SJSA1 (cell line): ENCODE results near the gene TBC1D2B. TPM values are rescaled to one million over a fixed set of nuclear protein-coding genes. Genes with fewer than 3 reads are reported as not detected.

Experiments
- DNase-seq, 2 experiments: peaks; one replicate each; pipeline ENCODE4 v3.0.0-alpha.2; 2015 to 2020; ENCODE audit warnings: low spot score in 2 of 2, low read depth in 1 of 2
- H3K27ac ChIP-seq: fragments of 250-450 bp; sonication (Bioruptor Pico); 2 replicates; pipeline ENCODE4 v1.5.1; 2020; ENCODE audit warnings: mild to moderate bottlenecking, moderate library complexity
- H3K27me3 ChIP-seq: fragments of 250-450 bp; sonication (Bioruptor Pico); replicated peaks from 2 replicates; pipeline ENCODE4 v1.5.1; 2020; ENCODE audit warnings: mild to moderate bottlenecking, moderate library complexity
- H3K36me3 ChIP-seq: fragments of 250-450 bp; sonication (Bioruptor Pico); 2 replicates; pipeline ENCODE4 v1.5.1; 2020; ENCODE audit warnings: mild to moderate bottlenecking
- H3K4me1 ChIP-seq: fragments of 250-450 bp; sonication (Bioruptor Pico); replicated peaks from 2 replicates; pipeline ENCODE4 v1.6.1; 2021; ENCODE audit warnings: mild to moderate bottlenecking
- H3K4me3 ChIP-seq: fragments of 250-450 bp; sonication (Bioruptor Pico); 2 replicates; pipeline ENCODE4 v1.5.1; 2020; ENCODE audit warnings: mild to moderate bottlenecking
- H3K9me3 ChIP-seq: fragments of 250-450 bp; sonication (Bioruptor Pico); replicated peaks from 2 replicates; pipeline ENCODE4 v1.5.1; 2020; ENCODE audit warnings: mild to moderate bottlenecking
- total RNA-seq: library from RNA; depleted of rRNA; stranded (reverse); fragments of >200 nt; shearing (Covaris generic); gene quantifications from 2 replicates; pipeline ENCODE4 v1.2.3, GENCODE V29; 2014; rRNA removed

The TBC1D2B gene
- 27.5 and 28.2 TPM in 2 replicates for total RNA-seq

DNA sequence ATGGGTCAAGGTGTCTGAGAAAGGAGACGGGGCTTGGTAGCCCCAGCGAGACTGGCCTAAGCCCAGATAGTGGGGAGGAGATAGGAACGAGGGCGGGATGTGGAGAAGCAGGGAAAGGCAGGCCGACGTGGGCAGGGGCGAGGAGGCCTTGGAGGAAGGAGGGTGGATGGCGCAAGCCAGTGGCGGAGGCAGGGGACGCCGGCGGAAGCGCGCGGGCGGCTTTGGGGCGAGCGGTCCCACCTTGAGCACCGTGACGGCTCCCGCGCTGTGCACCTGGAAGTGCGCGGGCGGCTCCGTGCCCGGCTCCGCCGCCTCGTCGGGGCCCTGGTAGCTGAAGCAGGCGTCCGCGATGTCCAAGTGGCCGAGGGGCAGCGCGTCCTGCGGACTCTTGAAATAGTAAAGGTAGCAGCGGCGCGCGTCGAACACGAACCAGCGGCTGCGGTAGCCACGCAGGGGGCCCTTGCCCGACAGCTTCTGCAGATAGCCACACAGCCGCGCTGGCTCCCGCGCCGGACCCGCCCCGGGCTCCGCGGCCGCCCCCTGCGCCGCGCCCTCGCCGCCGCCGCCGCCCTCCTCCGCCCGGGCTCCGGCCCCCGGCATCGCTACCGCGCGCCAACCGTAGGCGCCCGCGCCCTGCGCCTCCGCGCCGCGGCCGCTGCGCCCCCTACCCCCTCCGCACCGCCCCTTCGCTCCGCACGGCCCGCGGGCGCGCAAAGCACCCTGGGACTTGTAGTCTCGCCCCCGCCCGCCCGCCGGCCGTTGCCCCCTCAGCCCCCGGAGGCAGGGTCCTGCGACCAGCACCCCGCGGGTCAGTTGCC, at the start of gene TBC1D2B:
Gene TBC1D2B (minus strand): TSS at position 659 of the 818 bp plus-strand sequence. CDS start 59 bp downstream, at position 600.
- no peaks in the 10 kb centered on the region for H3K27me3 ChIP-seq
- H3K36me3 ChIP-seq, result peaks cover 19% of the 10 kb centered on the region
- H3K9me3 ChIP-seq, result 0 out of 2 replicates have a peak, but pooled peaks cover 2% of the 10 kb centered on the region
- peak; percentile 57 to 63 for DNase-seq
- H3K4me1 ChIP-seq, result peaks cover 57% of the 10 kb centered on the region
- H3K27ac ChIP-seq, result peak within 1 kb of the TSS; percentile 57
- H3K4me3 ChIP-seq, result peak within 1 kb of the TSS; percentile 97

DNA sequence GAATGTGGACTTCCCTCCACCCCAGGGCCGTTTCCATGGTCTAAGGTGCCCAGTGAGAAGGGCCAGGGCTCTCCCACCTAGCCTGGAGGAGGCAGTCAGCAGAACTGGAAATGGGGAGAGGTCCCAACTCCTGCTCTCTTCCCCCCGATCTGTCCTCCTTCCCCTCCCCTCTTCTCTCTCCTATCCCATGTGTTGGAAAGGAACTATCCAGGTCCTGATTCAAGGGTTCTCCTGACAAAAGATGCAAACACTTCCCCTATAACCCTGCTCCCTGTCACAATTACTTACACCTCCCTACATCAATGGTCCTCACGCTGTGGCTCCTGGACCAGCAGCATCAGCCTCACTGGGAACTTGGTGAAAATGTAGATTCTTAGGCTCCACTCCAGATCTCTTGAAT, 47.8 kb upstream of the TBC1D2B start:
- no peak for DNase-seq
- H3K27me3 ChIP-seq, result no peaks in the 10 kb centered on the region
- H3K27ac ChIP-seq, result no peak overlapping the region
- H3K4me3 ChIP-seq, result no peak overlapping the region
- no peaks in the 10 kb centered on the region for H3K9me3 ChIP-seq
- H3K36me3 ChIP-seq, result no peaks in the 10 kb centered on the region
- H3K4me1 ChIP-seq, result peaks cover 17% of the 10 kb centered on the region

DNA sequence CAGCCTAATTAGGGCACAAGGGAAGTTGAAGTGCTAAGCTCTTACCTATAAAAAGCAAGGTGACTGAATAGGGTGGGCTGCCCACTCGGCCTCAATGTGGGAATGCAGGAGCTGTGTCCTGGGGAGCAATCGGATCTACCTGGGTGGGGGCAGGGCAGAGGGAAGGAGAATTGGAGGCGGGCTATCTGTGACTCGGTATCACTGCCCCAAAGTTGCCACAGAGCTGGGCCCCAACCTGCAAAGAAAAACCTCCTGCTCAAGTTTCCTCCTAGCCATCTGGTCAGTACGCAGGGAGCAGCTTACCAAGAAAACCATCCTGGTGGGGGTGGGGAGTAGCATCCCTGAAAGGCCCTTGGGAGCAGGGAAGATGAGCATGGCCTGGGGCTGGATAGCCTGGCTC, 43.0 kb upstream of the TBC1D2B start:
- no peaks in the 10 kb centered on the region for H3K36me3 ChIP-seq
- no peaks in the 10 kb centered on the region for H3K9me3 ChIP-seq
- no peaks in the 10 kb centered on the region for H3K4me1 ChIP-seq
- H3K27me3 ChIP-seq, result no peaks in the 10 kb centered on the region
- DNase-seq, result no peak
- H3K27ac ChIP-seq, result no peak overlapping the region
- H3K4me3 ChIP-seq, result no peak overlapping the region

DNA sequence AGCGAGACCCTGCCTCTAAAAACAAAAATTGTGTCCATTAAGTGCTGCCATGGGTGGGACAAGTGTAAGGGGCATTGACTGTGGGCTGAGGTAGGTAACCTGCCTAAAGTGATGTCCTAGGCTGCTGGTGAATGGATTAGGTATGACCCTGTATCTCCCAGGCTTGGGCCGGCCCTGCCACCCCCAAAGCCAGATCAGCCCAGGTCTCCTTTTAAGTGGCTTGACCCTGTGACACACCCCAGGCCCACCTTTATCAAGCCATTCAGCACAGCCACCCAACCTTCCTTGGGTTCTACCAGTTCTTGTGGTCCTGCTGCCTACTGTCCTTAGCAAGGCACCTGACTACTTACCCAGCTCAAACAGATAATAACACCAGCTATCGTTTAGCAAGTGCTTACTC, 35.0 kb upstream of the TBC1D2B start:
- Histone ChIP-seq H3K4me3 (no peak overlapping the region), H3K4me1 (no peaks in the 10 kb centered on the region), H3K36me3 (no peaks in the 10 kb centered on the region), H3K27ac (no peak overlapping the region), H3K9me3 (no peaks in the 10 kb centered on the region), H3K27me3 (no peaks in the 10 kb centered on the region)
- DNase-seq, result no peak

DNA sequence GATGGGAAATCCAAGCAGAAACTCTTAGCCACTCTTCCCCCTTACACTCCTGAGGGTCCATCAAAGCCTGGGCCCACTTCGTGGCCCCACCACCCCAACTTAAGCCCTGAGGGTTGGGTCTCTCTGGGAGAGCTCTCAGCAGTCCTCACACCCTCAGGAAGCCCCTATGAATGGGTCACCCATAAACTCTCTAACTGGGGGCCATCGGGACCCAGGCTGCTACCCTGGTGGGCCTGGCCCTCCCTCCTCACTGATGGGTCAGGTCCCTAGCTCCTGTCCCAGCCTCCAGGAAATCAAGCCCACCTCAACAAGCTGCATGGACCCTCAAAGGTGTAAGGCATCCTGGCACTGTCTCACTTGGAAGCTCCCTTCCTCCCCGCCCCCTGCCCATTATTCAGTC, 34.3 kb upstream of the TBC1D2B start:
- Histone ChIP-seq H3K9me3 (no peaks in the 10 kb centered on the region), H3K4me3 (no peak overlapping the region), H3K4me1 (no peaks in the 10 kb centered on the region), H3K27me3 (no peaks in the 10 kb centered on the region), H3K36me3 (no peaks in the 10 kb centered on the region), H3K27ac (no peak overlapping the region)
- no peak for DNase-seq

DNA sequence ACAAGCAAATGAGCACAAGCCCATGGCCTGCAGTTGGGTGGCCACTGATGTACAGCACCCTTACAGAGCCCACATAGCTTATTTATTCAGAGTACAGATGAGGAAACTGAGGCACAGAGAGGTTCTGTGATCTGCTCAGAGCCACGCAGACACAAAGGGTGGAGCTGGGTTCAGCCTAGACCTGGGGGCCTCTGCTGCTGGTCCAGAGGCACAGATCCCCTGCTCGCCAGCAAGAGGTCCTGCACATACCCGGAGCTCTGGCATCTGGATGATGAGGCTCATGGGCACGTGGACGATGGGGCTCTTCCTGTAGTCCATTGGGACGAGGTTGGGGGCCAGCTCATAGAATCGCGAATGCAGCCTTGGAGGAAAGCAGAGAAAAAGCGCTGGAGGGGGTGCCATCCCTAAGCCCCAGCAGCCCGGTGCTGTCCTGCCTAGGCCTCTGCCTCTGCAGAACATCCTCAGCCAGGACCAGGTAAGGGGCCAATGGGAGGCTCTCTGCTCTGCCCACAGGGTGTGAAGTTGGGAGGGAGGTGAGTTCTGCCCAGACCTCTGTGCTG, 33.5 kb upstream of the TBC1D2B start:
- H3K36me3 ChIP-seq, result no peaks in the 10 kb centered on the region
- H3K9me3 ChIP-seq, result no peaks in the 10 kb centered on the region
- no peak overlapping the region for H3K4me3 ChIP-seq
- no peak overlapping the region for H3K27ac ChIP-seq
- no peaks in the 10 kb centered on the region for H3K27me3 ChIP-seq
- no peaks in the 10 kb centered on the region for H3K4me1 ChIP-seq
- DNase-seq, result no peak

DNA sequence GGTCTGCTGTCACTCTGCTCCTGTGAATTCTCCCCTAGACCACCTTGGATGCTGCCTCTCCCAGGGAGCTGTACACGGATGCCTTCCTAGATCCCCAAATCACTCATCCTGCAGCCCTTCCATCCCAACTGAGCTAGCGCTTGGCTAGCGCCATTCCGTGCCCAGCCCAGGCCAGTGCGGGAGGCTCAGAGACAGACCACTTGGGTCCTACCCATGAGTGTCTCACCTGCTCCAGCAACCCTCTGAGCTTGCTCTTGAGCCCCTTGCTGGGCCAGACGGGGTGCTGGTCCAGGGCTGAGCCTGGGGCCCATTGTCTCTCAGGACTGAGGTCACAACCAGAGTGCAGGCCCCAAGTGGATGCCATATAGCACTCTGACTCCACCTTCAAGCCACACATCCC, 32.6 kb upstream of the TBC1D2B start:
- Histone ChIP-seq H3K4me3 (no peak overlapping the region), H3K36me3 (no peaks in the 10 kb centered on the region), H3K4me1 (no peaks in the 10 kb centered on the region), H3K27ac (no peak overlapping the region), H3K27me3 (no peaks in the 10 kb centered on the region), H3K9me3 (no peaks in the 10 kb centered on the region)
- no peak for DNase-seq

DNA sequence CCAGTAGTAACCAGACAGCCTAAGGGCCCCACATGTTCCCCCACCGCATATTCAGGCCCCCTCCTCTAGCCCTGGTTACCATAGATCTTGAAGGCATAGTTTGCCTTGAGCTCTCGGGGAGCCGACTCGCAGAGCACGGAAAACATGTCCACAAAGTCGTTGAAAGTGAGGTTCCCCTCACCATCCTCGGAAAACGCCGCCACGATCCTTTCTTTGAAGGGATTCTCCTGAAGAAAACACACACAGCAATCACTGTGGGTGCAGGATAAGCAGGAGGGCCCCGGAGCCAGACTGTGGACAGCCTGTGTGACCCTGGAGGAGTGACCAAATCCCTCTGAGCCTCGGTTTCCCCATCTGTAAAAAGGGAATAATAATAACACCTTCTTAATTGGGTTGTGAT, 31.6 kb upstream of the TBC1D2B start:
- Histone ChIP-seq H3K36me3 (no peaks in the 10 kb centered on the region), H3K27ac (no peak overlapping the region), H3K4me1 (no peaks in the 10 kb centered on the region), H3K9me3 (no peaks in the 10 kb centered on the region), H3K4me3 (no peak overlapping the region), H3K27me3 (no peaks in the 10 kb centered on the region)
- no peak for DNase-seq

DNA sequence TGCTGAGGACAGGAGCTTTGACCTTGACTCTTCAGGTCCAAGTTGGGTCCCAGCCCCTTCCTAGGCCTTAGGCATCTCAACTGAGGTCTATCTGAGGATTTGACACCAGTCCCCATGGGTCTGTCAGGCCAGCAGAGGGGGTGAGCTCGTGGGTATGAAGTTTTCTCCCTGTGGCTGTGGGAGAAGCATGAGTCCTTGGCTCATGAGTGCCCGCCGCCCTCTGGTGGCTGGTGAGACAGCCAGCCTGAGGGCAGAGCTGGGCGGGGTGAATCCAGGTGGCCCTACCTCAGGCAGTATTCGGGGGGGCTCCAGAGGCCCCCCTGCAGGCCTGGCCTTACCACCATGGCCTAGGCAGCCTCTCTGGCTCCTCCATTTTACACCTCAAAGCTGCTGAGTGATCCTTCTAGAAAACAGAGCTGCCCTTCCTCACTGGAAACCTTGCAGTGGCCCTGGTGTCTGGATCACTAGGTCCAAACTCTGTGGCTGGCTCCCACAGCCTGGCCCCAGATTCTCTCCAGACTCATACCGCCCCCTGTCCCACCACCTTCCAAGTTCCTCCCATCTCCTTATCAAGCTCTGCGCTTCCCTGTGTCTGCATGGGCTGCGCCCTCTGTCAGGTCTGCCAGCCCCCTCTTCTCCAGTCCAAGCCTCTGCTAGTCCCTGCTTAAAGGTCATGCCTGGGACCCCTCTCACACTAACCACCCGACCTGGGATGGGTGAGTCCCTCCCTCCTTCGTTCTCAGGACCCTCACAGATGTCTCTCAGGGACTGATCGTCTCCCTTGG, 31.0 kb upstream of the TBC1D2B start:
- no peaks in the 10 kb centered on the region for H3K36me3 ChIP-seq
- H3K27me3 ChIP-seq, result no peaks in the 10 kb centered on the region
- no peak overlapping the region for H3K27ac ChIP-seq
- H3K4me3 ChIP-seq, result no peak overlapping the region
- DNase-seq, result peak; percentile 72 to 89
- no peaks in the 10 kb centered on the region for H3K4me1 ChIP-seq
- H3K9me3 ChIP-seq, result no peaks in the 10 kb centered on the region

DNA sequence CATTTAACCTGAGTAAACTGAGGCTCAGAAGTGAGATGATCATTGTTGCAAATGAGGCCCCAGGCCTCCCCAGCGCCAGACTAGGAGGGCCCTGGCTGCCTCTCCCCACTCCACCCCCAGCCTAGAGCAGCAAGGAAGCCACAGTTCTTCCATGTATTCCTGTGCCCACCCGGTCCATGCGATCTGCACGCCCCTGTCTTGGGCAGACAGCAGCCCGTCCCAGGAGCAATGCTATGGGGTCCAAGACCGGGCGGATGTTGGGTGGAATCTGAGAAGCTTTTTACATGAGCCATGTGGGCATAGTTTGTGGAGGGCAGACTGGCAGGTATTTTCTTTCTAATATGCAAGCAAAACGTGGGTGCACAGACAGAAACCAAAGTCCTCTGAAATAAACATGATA, 30.0 kb upstream of the TBC1D2B start:
- H3K27ac ChIP-seq, result no peak overlapping the region
- no peak for DNase-seq

DNA sequence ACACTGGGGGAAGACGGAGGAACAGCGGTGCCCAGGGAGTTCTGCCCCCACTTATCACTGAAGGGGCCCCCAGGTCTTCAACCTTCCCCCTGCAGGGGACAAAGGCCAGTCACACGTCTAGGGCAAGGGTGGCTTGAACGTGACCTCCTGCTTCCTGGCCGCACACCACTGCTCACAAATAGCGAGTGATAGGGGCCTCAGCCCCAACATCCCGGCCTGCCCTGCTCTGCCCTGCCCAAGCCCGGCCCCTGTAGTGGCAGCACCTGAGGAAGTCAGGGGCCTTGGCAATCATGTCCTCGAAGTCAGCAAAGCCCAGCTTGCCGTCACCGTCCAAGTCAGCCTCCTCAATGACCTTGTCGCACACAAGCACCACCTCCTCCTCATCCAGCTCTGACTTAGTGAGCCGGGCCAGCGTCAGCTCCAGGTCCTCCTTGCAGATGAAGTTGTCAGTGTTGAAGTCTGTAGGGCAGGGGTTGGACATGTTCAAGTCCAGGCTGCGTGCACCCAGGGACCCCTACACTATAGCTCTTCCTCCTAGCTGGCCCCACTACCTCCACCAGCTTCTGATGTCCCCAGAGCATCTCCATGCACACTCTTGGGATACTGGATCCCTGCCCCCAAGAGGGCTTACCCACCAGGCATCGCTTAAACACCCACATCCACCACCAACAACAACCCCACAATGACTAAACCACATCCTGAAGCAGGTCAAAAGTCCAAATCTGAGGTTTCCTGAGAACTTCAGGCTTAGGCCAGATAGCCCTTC, 28.1 kb upstream of the TBC1D2B start:
- H3K4me1 ChIP-seq, result no peaks in the 10 kb centered on the region; the same call in 1 of the 2 replicates
- no peaks in the 10 kb centered on the region for H3K36me3 ChIP-seq
- no peaks in the 10 kb centered on the region for H3K27me3 ChIP-seq
- no peak for DNase-seq
- no peaks in the 10 kb centered on the region for H3K9me3 ChIP-seq
- H3K27ac ChIP-seq, result no peak overlapping the region
- H3K4me3 ChIP-seq, result no peak overlapping the region

More for the DNA sequence above, 30.0 kb upstream of the TBC1D2B start:
- H3K36me3 ChIP-seq, result no peaks in the 10 kb centered on the region
- H3K27me3 ChIP-seq, result no peaks in the 10 kb centered on the region
- H3K9me3 ChIP-seq, result no peaks in the 10 kb centered on the region
- no peak overlapping the region for H3K4me3 ChIP-seq
- no peaks in the 10 kb centered on the region; the same call in 1 of the 2 replicates for H3K4me1 ChIP-seq

DNA sequence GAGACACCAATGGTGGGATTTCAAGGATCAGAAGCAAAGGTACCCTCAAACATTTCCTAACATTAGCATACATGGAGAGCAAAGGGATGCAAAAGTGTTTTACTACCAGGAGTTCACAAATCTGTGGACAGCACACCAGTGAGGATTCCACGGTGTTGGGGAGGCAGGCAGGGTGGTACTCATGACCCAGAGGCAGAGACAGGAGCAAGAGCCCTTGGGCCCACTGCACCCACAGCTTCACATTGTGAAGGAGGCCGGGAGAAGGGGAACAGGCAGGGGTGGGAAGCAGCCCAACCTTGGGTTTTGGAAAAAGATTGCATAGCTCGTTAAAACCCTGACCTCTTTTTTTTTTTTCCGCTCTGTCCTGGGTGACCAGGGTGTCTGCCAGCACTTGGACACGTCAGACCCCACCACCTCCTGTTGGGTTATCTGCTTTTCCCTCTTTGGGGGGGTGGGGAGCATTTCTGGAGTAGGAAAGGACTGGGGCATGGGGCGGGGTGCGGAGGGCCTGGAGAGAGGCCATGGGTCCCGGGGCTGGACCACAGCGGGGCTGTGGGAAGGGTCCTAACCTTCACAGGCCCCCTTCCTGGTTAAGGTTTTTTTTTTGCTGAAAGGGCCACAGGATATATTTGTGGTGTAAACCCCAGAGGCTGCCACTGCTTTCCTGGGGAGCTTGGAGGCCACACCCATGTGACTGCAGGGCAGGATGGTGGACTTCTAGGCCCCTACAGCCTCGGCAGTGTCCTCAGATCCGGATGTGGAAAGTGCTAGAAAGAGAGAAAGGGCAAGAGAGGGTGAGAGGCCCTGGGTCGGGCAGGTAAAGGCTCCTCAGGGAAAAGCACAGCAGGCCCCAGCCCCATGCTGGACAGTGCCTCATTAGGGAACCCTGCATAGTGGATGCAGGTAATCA, 27.3 kb upstream of the TBC1D2B start:
- no peaks in the 10 kb centered on the region; the same call in 1 of the 2 replicates for H3K4me1 ChIP-seq
- no peak overlapping the region for H3K4me3 ChIP-seq
- DNase-seq, result no peak
- no peaks in the 10 kb centered on the region for H3K36me3 ChIP-seq
- H3K9me3 ChIP-seq, result no peaks in the 10 kb centered on the region
- no peak overlapping the region for H3K27ac ChIP-seq
- H3K27me3 ChIP-seq, result no peaks in the 10 kb centered on the region

DNA sequence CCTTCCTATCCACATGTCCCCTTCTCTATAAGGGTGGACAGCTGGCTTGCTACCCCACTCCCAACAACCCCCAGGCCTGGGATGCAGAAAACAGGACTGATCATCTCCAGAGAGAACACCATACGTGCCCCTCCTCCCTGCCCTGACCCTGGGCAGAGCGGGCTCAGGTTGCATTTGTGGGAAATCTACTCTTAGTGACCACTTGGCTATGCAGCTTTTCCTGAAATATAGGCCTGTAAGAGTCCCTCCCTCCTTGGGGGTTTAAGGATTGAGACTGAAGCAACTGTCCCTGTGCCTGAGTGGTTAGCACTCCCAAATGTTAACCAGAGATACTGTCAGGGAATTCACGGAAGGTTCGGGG, 26.6 kb upstream of the TBC1D2B start:
- H3K4me1 ChIP-seq, result no peaks in the 10 kb centered on the region; the same call in 1 of the 2 replicates
- no peaks in the 10 kb centered on the region for H3K9me3 ChIP-seq
- no peak for DNase-seq
- no peaks in the 10 kb centered on the region for H3K27me3 ChIP-seq
- H3K4me3 ChIP-seq, result no peak overlapping the region
- H3K27ac ChIP-seq, result no peak overlapping the region
- no peaks in the 10 kb centered on the region for H3K36me3 ChIP-seq
